NCI-H2029 (cell line): ENCODE results near the gene EPHA4.

Experiments used
- DNase-seq: peaks from one replicate; lab custom pipeline; 2025; lab: John Stamatoyannopoulos, UW

The EPHA4 gene

DNA sequence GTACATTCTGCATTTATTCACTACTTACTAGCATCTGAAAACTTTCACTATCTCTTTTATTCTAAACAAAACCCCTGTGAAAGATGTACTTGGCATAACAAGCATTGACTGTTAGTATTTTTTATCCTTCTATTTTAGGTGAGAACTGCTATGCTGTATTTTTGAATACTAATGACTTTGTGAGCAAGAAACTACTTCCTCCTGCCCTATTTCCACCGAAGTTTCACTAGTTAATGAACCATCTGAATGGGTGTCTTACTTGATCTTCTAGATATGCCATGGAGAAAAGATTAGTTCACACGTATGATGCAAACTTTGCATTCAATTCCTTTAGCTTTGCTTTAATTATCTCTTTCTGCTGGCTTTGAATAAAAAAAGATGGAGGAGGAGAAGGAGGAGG is 68.1 kb downstream of the EPHA4 start:
- DNase-seq, result no peak

DNA sequence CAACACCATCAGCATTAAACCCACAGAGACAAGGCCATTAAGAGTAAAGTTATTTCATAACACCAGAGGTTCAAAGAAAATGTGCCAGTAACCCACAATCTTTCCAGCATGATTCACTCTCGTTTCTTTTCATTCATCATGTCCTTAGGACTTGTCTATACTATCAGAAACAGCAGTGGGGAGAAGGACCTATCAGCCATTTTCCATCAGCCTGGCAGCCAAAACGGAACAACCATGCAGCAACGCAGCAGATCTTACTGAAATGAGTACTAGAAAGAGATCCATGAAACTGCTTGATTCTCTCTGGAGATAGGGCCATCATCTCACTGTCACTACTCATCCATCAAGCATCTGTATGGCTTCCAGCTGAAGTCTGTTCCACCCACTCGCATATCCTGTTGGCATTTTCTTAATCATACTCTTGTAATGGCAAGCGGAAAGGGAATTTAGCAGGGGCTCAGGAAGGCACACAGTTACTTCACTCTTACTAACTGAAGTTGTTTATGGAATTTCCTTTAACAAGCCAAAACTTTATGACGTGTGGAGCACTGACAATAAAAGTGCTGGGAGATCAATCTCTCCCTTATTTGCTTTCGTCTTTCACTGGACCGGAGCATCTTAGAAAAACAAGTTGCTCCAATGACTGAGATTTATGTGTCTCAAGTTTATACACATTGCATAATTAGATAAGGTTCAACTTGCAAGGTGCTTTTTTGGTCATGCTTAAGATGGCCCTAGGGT is 69.7 kb downstream of the EPHA4 start:
- DNase-seq, result no peak

DNA sequence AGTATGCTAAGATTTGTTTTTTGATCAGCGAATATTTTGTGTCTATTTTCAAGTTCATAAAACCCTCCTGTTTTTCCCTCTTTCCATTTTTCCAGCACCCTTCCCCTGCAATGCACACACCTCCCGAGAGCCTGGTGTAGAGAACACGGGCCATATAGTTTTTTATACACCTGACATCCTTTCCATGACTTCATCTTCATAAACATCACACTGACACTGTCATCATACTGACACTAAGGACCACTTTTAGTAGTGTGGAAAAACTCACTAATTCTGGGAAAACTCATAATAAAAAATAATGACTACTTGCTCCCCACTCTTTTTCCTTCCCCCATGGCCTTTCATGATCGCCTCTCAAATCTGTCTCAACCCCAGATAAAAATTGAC is 70.2 kb downstream of the EPHA4 start:
- DNase-seq, result no peak

DNA sequence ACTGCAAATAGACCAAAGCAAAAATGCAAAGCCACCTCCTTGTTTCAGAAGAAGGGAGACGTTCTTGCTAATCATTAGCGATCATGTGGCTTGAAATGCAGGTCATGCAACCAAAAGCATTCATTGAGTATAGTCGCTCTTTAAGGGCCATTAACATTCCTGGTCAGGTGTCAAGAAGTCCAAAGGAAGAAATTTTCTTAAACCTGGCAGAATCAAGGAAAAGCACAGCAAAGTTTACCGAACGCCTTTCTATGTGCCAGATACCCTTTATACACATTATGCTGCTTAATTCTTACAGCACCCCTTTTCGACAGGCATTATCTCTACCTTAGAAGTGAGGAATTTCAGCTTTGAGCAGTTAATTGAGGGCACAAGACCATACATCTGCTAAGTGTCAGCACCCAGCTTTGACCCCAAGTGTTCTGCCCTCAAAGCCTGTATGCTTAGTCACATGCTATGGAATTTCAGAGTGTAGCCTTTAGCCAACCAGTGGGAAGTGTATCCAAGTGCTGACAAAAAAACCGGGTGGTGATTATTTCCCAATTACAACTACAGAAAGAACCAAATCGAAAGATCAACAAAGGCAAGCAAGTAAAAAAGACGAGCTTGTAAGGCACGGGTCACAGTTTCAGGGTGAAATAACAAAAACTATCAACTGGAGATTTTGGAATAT is 70.8 kb downstream of the EPHA4 start:
- DNase-seq, result no peak

DNA sequence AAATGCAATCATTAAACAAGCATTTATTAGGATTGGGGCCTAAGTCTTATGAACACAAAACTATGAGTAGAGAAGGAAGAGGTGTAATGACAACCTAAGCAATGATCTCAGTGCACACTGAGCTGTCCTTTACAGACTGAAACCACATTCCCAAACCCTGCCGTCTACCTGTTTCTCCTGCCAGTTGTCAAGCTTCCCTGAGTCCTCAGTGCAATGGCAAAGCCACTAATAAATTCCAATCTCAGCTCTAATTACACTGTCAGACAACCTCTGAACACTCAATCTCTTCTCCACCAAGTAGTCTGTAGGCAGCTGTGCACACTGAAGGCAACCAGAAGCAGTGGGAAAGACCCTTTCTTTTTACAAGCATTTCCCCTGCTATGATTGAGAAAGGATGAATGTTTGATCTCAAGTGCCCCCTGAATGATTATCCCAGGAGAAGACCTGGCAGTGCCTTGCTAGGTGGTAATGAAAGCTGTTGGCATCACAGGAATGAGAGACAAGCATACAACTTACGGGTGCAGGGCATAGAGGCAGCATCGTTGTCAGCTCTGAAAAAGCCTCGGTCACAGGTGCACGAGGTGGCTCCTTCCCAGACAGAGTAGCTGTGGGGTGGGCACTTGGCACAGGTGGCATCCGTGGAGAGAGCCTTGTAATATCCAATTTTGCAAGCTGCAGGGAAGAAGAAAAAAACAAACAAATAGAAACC is 71.4 kb downstream of the EPHA4 start:
- no peak for DNase-seq

DNA sequence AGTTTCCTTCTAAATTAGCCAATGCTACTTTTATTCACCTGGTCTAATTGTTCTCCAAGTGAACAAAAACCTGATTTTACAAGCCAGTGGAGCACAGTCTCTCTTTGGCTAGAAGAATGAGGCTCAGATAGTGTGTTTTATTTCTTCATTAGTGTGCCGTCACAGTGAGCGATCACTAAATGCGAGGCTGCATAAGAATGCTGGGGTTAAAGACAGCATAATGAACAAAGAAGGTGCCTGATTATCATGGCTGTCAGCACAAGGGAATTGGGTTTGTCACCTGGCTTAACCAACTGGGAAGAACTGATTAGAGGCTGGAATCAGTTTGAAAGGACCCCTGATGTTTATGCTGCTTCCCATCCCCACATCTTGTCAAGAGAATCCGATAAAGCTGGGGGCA is 76.4 kb downstream of the EPHA4 start:
- DNase-seq, result no peak

DNA sequence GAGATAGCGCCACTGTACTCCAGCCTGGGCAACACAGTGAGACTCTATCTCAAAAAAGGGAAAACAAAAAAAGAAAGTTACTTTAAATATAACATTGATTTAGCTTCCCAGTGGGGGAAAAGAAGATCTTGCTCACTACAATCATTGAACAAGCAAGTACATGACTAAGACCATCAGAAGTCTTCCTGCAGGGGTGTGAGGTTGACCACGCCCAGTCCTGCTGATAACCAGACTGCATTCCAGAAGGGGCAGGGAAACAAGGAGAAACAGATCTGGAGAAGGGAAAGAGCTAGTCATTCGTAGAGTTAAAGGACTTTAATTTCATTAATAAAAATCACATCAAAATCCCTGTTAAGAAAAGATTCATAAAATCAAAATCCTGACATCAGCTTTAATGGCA is 77.5 kb downstream of the EPHA4 start:
- DNase-seq, result no peak

DNA sequence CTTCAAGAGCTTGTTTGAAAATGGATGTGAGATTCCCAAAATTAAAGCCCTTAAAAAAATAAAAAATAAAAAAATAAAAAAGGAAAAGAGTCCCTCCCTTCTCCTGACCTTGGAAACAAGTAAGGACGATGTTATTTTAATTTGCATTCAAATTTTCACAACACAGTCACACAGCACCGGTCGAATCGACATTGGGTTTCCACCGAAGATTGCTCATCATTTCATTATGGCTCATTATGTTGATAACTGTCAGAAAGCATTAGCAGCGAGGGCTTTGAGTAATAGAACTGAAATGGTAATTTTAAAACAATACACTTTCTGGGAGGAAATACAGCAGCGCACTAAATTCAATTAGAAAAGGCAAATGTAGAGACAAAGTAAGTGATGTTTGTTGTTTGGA is 78.7 kb downstream of the EPHA4 start:
- no peak for DNase-seq

GRCh38 chr2:221492636-221493035 is 79.5 kb downstream of the EPHA4 start:
- DNase-seq, result no peak

- DNase-seq, result no peak
Observed at GRCh38 chr2:221490506-221491060, 81.5 kb downstream of the EPHA4 start.

GRCh38 chr2:221488136-221488807 is 83.8 kb downstream of the EPHA4 start:
- DNase-seq, result no peak

DNA sequence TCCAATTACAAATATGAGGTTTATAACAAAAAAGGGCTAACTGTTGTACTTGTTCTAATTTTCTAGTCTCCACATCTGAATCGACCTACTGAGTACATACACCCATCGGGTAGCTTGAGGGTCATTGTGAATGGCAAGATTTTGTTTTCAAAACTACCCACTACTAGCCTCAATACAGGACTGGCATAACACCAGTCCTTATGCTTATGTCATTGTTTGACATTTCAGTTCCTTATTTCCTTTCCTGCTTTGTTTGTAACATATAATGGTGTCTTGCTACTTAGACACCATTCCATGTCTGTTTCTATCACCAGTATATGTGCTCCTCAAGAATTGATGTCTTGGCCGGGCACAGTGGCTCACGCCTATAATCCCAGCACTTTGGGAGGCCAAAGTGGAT is 86.0 kb downstream of the EPHA4 start:
- no peak for DNase-seq

- no peak for DNase-seq
Observed at GRCh38 chr2:221485503-221485870, 86.6 kb downstream of the EPHA4 start.

- no peak for DNase-seq
Observed at GRCh38 chr2:221484761-221485502, 87.2 kb downstream of the EPHA4 start.

GRCh38 chr2:221482666-221483455 is 89.2 kb downstream of the EPHA4 start:
- peak; percentile 2 for DNase-seq

DNA sequence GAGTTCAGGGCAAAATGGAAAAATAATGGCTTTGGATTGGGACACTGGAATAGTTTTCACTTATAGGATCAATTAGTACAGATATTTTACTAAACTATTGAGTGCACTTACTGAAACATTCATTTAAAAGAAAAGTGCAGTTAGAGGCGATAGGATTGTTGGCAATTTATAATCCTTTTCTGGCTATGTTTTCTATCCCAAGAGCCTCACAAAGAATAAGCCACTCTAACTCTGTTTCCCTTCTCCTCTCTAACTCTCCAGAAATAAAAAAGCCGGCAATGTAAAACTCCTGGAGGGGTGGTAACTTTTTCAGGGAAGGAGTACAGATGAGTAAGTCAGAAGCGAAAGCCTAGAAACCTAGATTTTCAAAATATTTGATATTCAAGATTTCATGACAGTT is 91.3 kb downstream of the EPHA4 start:
- DNase-seq, result no peak

- DNase-seq, result no peak
Observed at GRCh38 chr2:221480163-221480562, 91.9 kb downstream of the EPHA4 start.

GRCh38 chr2:221478485-221478863 is 93.6 kb downstream of the EPHA4 start:
- DNase-seq, result no peak

GRCh38 chr2:221477714-221478484 is 94.2 kb downstream of the EPHA4 start:
- DNase-seq, result no peak

DNA sequence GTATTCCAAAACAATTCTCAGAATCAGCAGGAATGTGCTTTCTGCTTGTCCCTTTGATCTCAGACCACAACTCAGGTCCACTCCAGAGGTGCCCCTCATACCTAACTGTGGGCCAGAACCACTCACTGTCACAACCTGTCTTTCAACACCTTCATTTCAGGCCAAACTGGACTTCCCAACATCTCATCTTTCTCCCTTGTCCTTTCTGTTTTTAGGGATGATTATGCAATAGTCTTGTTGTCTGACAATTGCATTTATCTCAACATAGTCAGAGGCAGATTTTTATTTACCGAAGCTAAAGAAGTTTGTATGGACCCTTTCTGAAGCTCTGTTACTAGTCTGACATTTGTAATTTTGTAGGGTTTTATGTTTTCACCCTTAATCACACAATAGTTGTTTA is 95.9 kb downstream of the EPHA4 start:
- DNase-seq, result no peak
